H1 (cell line): ENCODE results near the gene KIF26A. TPM values are rescaled to one million over a fixed set of nuclear protein-coding genes. Genes with fewer than 3 reads are reported as not detected.

ENCODE experiments used
- BRCA1 ChIP-seq: IDR thresholded peaks from 2 replicates; pipeline ENCODE4 v1.6.1; 2012; ENCODE audit warnings: low read depth, low read length, improper control_type of control experiment
- CHD1 ChIP-seq: IDR thresholded peaks from 2 replicates; pipeline ENCODE4 v1.6.1; 2012; ENCODE audit warnings: low read depth, low read length, improper control_type of control experiment
- CHD2 ChIP-seq: IDR thresholded peaks from 2 replicates; pipeline ENCODE4 v1.6.1; 2012; ENCODE audit warnings: low read length, improper control_type of control experiment
- EGR1 ChIP-seq: IDR thresholded peaks from 2 replicates; pipeline ENCODE4 v1.6.1; 2011; ENCODE audit warnings: low read depth, low read length, borderline replicate concordance
- HDAC6 ChIP-seq: IDR thresholded peaks from one replicate; pipeline ENCODE4 v1.7.1; 2012; ENCODE audit warnings: low read depth, mild to moderate bottlenecking, inconsistent platforms, low read length, moderate library complexity
- POU5F1 ChIP-seq: IDR thresholded peaks from 2 replicates; pipeline ENCODE4 v1.6.1; 2011; ENCODE audit warnings: low read depth, mild to moderate bottlenecking, low read length, moderate library complexity
- RNF2 ChIP-seq: fragments of 200-900, 300-1000 bp; sonication (generic); IDR thresholded peaks from 2 replicates; pipeline ENCODE4 v1.7.1; 2016; ENCODE audit warnings: borderline replicate concordance, low read depth, mild to moderate bottlenecking, antibody characterized with exemption, low read length; ENCODE audit not compliant: poor library complexity, severe bottlenecking; ENCODE audit errors: missing control alignments
- SIN3A ChIP-seq, 2 experiments: IDR thresholded peaks in 1 of 2; conservative IDR thresholded peaks in 1 of 2; 2 replicates each; pipeline ENCODE4 v1.6.1; 2011 to 2012; ENCODE audit warnings: low read length in 2 of 2, improper control_type of control experiment in 1 of 2, low read depth in 1 of 2, mild to moderate bottlenecking in 1 of 2
- SUZ12 ChIP-seq: fragments of 200-600 bp; sonication (generic); IDR thresholded peaks from 2 replicates; pipeline ENCODE4 v1.6.1; 2012; ENCODE audit warnings: mild to moderate bottlenecking, inconsistent platforms, low read length, moderate library complexity, mixed read lengths
- TBP ChIP-seq: IDR thresholded peaks from 2 replicates; pipeline ENCODE4 v1.6.1; 2011; ENCODE audit warnings: low read depth, low read length, improper control_type of control experiment
- polyA plus RNA-seq, 7 experiments: library from polyadenylated mRNA; depleted of rRNA in 3 of 7; stranded (reverse) in 5 of 7; unstranded in 2 of 7; fragments of >200 nt in 5 of 7; fragments of 200-250 nt in 2 of 7; gene quantifications; 1 replicate in 5 of 7; 2 replicates in 1 of 7; 4 replicates in 1 of 7; pipeline versions ENCODE4 v1.2.1 to v1.2.3, GENCODE V29; 2011 to 2013; ENCODE audit warnings: missing spikeins in 2 of 7, mixed read lengths in 2 of 7
- total RNA-seq: library from RNA; stranded (reverse); fragmentation: NEBNext Ultra II Directional; extraction: Animal tissue kit (Norgen Biotek cat#: 25700); gene quantifications from 2 replicates; pipeline ENCODE4 v1.2.1, GENCODE V29; 2021
- TF ChIP-seq, protein P1 (sequence below): fragments of 300-600 bp; sonication (generic); IDR thresholded peaks from 2 replicates; pipeline ENCODE4 v1.7.1; 2012; ENCODE audit warnings: low read length, moderate library complexity, mild to moderate bottlenecking, inconsistent platforms; ENCODE audit not compliant: insufficient replicate concordance
- TF ChIP-seq, protein P2 (sequence below): IDR thresholded peaks from 2 replicates; pipeline ENCODE4 v1.6.1; 2012; ENCODE audit warnings: inconsistent platforms

KIF26A gene
- total and polyA plus RNA-seq, 2 of the 8 experiments (the other 6 are each of a cell fraction or from before 2014, with no cell fraction given): 11.5 to 41.6 TPM

DNA sequence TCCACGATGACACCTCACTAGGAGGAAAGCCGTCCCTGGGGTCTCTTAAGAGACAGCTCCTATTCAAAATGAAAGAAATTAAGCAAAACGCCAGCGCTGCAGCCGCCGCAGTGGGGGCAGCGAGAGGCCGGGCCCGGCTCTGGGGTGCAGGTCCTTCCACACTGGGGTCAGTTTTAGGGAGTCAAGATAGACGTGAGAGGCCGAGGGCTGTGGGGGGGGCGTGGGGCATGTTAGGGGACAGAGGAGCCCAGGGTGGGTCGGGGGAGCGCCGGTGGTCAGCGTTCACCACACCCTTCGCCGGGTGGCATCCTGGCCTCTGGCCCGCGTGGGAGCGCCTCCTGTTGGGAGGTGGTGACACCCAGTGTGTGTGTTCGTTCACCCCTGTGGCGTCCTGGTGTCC is 25.7 kb downstream of the KIF26A start (continued):
- TF ChIP-seq, protein P1, sequence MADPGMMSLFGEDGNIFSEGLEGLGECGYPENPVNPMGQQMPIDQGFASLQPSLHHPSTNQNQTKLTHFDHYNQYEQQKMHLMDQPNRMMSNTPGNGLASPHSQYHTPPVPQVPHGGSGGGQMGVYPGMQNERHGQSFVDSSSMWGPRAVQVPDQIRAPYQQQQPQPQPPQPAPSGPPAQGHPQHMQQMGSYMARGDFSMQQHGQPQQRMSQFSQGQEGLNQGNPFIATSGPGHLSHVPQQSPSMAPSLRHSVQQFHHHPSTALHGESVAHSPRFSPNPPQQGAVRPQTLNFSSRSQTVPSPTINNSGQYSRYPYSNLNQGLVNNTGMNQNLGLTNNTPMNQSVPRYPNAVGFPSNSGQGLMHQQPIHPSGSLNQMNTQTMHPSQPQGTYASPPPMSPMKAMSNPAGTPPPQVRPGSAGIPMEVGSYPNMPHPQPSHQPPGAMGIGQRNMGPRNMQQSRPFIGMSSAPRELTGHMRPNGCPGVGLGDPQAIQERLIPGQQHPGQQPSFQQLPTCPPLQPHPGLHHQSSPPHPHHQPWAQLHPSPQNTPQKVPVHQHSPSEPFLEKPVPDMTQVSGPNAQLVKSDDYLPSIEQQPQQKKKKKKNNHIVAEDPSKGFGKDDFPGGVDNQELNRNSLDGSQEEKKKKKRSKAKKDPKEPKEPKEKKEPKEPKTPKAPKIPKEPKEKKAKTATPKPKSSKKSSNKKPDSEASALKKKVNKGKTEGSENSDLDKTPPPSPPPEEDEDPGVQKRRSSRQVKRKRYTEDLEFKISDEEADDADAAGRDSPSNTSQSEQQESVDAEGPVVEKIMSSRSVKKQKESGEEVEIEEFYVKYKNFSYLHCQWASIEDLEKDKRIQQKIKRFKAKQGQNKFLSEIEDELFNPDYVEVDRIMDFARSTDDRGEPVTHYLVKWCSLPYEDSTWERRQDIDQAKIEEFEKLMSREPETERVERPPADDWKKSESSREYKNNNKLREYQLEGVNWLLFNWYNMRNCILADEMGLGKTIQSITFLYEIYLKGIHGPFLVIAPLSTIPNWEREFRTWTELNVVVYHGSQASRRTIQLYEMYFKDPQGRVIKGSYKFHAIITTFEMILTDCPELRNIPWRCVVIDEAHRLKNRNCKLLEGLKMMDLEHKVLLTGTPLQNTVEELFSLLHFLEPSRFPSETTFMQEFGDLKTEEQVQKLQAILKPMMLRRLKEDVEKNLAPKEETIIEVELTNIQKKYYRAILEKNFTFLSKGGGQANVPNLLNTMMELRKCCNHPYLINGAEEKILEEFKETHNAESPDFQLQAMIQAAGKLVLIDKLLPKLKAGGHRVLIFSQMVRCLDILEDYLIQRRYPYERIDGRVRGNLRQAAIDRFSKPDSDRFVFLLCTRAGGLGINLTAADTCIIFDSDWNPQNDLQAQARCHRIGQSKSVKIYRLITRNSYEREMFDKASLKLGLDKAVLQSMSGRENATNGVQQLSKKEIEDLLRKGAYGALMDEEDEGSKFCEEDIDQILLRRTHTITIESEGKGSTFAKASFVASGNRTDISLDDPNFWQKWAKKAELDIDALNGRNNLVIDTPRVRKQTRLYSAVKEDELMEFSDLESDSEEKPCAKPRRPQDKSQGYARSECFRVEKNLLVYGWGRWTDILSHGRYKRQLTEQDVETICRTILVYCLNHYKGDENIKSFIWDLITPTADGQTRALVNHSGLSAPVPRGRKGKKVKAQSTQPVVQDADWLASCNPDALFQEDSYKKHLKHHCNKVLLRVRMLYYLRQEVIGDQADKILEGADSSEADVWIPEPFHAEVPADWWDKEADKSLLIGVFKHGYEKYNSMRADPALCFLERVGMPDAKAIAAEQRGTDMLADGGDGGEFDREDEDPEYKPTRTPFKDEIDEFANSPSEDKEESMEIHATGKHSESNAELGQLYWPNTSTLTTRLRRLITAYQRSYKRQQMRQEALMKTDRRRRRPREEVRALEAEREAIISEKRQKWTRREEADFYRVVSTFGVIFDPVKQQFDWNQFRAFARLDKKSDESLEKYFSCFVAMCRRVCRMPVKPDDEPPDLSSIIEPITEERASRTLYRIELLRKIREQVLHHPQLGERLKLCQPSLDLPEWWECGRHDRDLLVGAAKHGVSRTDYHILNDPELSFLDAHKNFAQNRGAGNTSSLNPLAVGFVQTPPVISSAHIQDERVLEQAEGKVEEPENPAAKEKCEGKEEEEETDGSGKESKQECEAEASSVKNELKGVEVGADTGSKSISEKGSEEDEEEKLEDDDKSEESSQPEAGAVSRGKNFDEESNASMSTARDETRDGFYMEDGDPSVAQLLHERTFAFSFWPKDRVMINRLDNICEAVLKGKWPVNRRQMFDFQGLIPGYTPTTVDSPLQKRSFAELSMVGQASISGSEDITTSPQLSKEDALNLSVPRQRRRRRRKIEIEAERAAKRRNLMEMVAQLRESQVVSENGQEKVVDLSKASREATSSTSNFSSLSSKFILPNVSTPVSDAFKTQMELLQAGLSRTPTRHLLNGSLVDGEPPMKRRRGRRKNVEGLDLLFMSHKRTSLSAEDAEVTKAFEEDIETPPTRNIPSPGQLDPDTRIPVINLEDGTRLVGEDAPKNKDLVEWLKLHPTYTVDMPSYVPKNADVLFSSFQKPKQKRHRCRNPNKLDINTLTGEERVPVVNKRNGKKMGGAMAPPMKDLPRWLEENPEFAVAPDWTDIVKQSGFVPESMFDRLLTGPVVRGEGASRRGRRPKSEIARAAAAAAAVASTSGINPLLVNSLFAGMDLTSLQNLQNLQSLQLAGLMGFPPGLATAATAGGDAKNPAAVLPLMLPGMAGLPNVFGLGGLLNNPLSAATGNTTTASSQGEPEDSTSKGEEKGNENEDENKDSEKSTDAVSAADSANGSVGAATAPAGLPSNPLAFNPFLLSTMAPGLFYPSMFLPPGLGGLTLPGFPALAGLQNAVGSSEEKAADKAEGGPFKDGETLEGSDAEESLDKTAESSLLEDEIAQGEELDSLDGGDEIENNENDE: no peak
- TF ChIP-seq POU5F1: no peak
- TF ChIP-seq SIN3A (conservative IDR thresholded peaks at IDR 0.05 in 1 of 2, IDR thresholded peaks at IDR 0.05 in 1 of 2; ENCODE audit: low read depth in 1 of 2, low read length in 2 of 2): no peak
- TF ChIP-seq RNF2: no peak
- TF ChIP-seq HDAC6: no peak
- no peak for TF ChIP-seq CHD1
- no peak for TF ChIP-seq SUZ12
- TF ChIP-seq BRCA1: no peak
- TF ChIP-seq CHD2: no peak
- TF ChIP-seq, protein P2, sequence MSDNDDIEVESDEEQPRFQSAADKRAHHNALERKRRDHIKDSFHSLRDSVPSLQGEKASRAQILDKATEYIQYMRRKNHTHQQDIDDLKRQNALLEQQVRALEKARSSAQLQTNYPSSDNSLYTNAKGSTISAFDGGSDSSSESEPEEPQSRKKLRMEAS: no peak
- no peak for TF ChIP-seq TBP
- no peak for TF ChIP-seq EGR1
